ENCODE results near the gene MAN2A1.

Gene MAN2A1

DNA sequence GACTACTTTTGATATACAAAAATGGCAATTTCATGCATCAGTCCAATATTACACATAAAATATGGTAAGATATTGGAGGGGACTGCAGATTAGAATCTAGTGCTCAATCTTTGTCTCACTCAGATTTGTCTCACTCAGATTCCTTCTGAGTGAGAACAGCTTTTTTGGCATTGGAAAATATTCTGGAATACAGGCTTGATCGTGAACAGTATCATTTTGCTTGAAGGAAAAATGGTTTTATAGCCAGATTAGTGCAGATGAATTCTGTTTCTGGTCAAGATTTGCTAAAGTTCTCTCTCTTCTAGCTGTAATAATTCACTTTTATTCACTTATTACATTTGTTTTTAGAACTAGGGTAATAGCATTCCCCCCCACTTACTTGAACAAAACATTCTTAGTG lies 51.2 kb downstream of the MAN2A1 start:
- no peak for TF ChIP-seq TEAD4 (IDR thresholded peaks at IDR 0.05)
- TF ChIP-seq FOXM1 (IDR thresholded peaks at IDR 0.05; ENCODE audit: borderline replicate concordance, low read depth) = no peak
- TF ChIP-seq, protein P1, sequence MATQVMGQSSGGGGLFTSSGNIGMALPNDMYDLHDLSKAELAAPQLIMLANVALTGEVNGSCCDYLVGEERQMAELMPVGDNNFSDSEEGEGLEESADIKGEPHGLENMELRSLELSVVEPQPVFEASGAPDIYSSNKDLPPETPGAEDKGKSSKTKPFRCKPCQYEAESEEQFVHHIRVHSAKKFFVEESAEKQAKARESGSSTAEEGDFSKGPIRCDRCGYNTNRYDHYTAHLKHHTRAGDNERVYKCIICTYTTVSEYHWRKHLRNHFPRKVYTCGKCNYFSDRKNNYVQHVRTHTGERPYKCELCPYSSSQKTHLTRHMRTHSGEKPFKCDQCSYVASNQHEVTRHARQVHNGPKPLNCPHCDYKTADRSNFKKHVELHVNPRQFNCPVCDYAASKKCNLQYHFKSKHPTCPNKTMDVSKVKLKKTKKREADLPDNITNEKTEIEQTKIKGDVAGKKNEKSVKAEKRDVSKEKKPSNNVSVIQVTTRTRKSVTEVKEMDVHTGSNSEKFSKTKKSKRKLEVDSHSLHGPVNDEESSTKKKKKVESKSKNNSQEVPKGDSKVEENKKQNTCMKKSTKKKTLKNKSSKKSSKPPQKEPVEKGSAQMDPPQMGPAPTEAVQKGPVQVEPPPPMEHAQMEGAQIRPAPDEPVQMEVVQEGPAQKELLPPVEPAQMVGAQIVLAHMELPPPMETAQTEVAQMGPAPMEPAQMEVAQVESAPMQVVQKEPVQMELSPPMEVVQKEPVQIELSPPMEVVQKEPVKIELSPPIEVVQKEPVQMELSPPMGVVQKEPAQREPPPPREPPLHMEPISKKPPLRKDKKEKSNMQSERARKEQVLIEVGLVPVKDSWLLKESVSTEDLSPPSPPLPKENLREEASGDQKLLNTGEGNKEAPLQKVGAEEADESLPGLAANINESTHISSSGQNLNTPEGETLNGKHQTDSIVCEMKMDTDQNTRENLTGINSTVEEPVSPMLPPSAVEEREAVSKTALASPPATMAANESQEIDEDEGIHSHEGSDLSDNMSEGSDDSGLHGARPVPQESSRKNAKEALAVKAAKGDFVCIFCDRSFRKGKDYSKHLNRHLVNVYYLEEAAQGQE (IDR thresholded peaks at IDR 0.05; ENCODE audit: low read depth) = no peak
- no peak for TF ChIP-seq NFIC (IDR thresholded peaks at IDR 0.05)
- TF ChIP-seq RAD21 (IDR thresholded peaks at IDR 0.05; ENCODE audit: low read depth) = no peak
- TF ChIP-seq, protein P2, sequence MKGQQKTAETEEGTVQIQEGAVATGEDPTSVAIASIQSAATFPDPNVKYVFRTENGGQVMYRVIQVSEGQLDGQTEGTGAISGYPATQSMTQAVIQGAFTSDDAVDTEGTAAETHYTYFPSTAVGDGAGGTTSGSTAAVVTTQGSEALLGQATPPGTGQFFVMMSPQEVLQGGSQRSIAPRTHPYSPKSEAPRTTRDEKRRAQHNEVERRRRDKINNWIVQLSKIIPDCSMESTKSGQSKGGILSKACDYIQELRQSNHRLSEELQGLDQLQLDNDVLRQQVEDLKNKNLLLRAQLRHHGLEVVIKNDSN (IDR thresholded peaks at IDR 0.05) = no peak
- no peak for TF ChIP-seq ZBTB7A (IDR thresholded peaks at IDR 0.05; ENCODE audit: low read depth)
- TF ChIP-seq, protein P3, sequence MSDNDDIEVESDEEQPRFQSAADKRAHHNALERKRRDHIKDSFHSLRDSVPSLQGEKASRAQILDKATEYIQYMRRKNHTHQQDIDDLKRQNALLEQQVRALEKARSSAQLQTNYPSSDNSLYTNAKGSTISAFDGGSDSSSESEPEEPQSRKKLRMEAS (IDR thresholded peaks at IDR 0.05) = no peak
- no peak for TF ChIP-seq EGR1 (IDR thresholded peaks at IDR 0.05)
- TF ChIP-seq TAF1 (IDR thresholded peaks at IDR 0.05; ENCODE audit: low read depth) = no peak
- TF ChIP-seq EP300 (IDR thresholded peaks at IDR 0.05; ENCODE audit: borderline replicate concordance) = no peak
- no peak for TF ChIP-seq CREB1 (IDR thresholded peaks at IDR 0.05; ENCODE audit: low read depth)
- no peak for TF ChIP-seq TCF12 (IDR thresholded peaks at IDR 0.05; ENCODE audit: low read depth)
- TF ChIP-seq CEBPB (IDR thresholded peaks at IDR 0.05) = no peak
- TF ChIP-seq YY1 (IDR thresholded peaks at IDR 0.05; ENCODE audit: low read depth) = no peak

DNA sequence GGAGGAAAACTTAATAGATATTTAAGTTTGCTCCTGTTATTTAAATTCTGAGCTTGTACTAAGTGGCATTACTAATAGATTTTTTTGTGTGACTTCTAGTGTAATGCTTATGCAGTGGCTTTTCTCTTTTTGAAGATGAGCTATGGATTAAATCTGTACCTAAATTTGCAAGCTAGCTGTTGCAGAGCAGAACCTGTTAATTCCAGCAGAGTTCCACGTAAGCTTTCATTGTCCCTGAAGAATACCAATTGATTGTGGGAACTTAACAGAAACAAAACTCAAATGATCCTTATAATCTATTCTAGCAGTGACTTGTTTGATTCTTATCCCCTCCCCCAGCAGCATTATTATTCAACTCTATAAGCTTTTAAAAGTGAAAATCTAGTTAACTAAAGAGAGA lies 51.7 kb downstream of the MAN2A1 start:
- TF ChIP-seq EGR1 (IDR thresholded peaks at IDR 0.05) (no peak), RAD21 (IDR thresholded peaks at IDR 0.05; ENCODE audit: low read depth) (no peak), NFIC (IDR thresholded peaks at IDR 0.05) (no peak), TEAD4 (IDR thresholded peaks at IDR 0.05) (no peak), ZBTB7A (IDR thresholded peaks at IDR 0.05; ENCODE audit: low read depth) (no peak), EP300 (IDR thresholded peaks at IDR 0.05; ENCODE audit: borderline replicate concordance) (no peak), FOXM1 (IDR thresholded peaks at IDR 0.05; ENCODE audit: borderline replicate concordance, low read depth) (no peak), YY1 (IDR thresholded peaks at IDR 0.05; ENCODE audit: low read depth) (no peak), TAF1 (IDR thresholded peaks at IDR 0.05; ENCODE audit: low read depth) (no peak), CEBPB (IDR thresholded peaks at IDR 0.05) (no peak), CREB1 (IDR thresholded peaks at IDR 0.05; ENCODE audit: low read depth) (no peak), TCF12 (IDR thresholded peaks at IDR 0.05; ENCODE audit: low read depth) (no peak)
- TF ChIP-seq, protein P3 (IDR thresholded peaks at IDR 0.05) = no peak
- TF ChIP-seq, protein P2 (IDR thresholded peaks at IDR 0.05) = no peak
- TF ChIP-seq, protein P1 (IDR thresholded peaks at IDR 0.05; ENCODE audit: low read depth) = no peak

DNA sequence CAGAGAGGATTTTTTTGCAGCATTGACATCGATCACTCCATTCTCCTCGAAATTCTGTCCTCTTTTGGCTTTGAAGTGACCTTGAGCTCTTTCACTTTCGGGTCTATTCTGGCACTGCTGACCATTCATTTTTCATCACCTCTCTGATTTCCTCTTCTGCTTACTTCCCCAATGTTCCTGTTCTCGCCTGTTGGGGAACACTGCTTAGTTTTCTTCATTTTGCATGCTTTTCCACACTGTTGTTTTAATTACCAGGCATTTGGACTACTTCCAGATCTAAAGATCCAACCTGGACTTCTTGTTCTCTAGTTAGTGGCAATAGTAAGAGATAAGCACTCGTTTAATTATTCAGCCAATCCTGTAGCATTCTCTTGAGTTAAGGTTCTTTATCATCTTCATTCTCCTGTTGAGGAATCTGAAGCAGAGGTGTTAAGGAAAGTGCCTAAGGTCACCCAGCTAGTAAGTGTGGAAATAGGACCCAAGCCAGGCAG lies 53.4 kb downstream of the MAN2A1 start:
- TF ChIP-seq, protein P2 (IDR thresholded peaks at IDR 0.05) = no peak
- TF ChIP-seq, protein P1 (IDR thresholded peaks at IDR 0.05; ENCODE audit: low read depth) = no peak
- TF ChIP-seq TEAD4 (IDR thresholded peaks at IDR 0.05) (no peak), NFIC (IDR thresholded peaks at IDR 0.05) (no peak), CEBPB (IDR thresholded peaks at IDR 0.05) (no peak), CREB1 (IDR thresholded peaks at IDR 0.05; ENCODE audit: low read depth) (no peak), RAD21 (IDR thresholded peaks at IDR 0.05; ENCODE audit: low read depth) (no peak), TAF1 (IDR thresholded peaks at IDR 0.05; ENCODE audit: low read depth) (no peak), TCF12 (IDR thresholded peaks at IDR 0.05; ENCODE audit: low read depth) (no peak), ZBTB7A (IDR thresholded peaks at IDR 0.05; ENCODE audit: low read depth) (no peak)

DNA sequence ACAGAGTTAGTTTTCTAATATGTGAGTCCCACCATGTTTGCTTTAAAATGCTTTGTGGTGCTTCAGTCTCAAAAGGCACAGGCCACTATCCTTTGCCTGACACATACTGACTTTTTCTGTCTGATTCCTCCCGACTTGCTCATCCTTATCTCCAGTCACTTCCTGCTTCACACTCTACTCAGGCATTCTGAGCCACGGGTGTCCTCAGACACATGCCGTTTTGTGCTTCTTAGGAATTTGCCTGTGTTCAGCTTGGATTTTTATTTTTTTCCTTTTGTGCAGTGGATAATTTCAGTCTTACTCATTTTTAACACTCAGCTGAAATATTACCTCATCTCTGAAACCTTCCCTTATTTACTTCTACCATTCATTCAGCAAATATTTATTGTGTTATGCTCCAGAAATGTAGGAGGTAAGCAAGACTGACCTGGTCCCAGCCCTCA lies 54.1 kb downstream of the MAN2A1 start:
- TF ChIP-seq TEAD4 (IDR thresholded peaks at IDR 0.05) = peak; percentile 64
- no peak for TF ChIP-seq FOXM1 (IDR thresholded peaks at IDR 0.05; ENCODE audit: borderline replicate concordance, low read depth)
- 0 out of 2 replicates have a peak, but pooled peaks have one; percentile 24 for TF ChIP-seq YY1 (IDR thresholded peaks at IDR 0.05; ENCODE audit: low read depth)
